ENCODE results near the gene CAMTA1. TPM values are rescaled to one million over a fixed set of nuclear protein-coding genes. Genes with fewer than 3 reads are reported as not detected.

CAMTA1 gene
- total RNA-seq, 2 experiments from 2014 or later = 43.9 to 73.3 TPM

GRCh38 chr1:7247158-7247557, 461.9 kb downstream of the CAMTA1 start:
- BruUV-seq (replicated peaks) = no TSS peak
- Histone ChIP-seq H3K79me2 (ENCODE audit: insufficient read depth, low read depth, low read length) (no peaks in the 10 kb centered on the region), H4K20me1 (ENCODE audit: insufficient read depth, low read length) (no peaks in the 10 kb centered on the region), H2AFZ (ENCODE audit: low read length) (no peak overlapping the region), H3K9me2 (ENCODE audit: insufficient read depth, low read length) (no peaks in the 10 kb centered on the region), H3K4me1 (ENCODE audit: insufficient read depth, low read length, poor library complexity, severe bottlenecking) (no peaks in the 10 kb centered on the region), H3K9me3 (ENCODE audit: low read length) (no peaks in the 10 kb centered on the region), H3K36me3 (ENCODE audit: insufficient read depth, low read length) (no peaks in the 10 kb centered on the region), H3K27ac (ENCODE audit: low read depth, low read length, poor library complexity, severe bottlenecking) (no peak overlapping the region), H3K4me3 (ENCODE audit: low read depth, low read length, poor library complexity, severe bottlenecking) (no peak overlapping the region), H3K4me2 (ENCODE audit: low read length) (no peak overlapping the region)
- TF ChIP-seq EZH2phosphoT487 (IDR thresholded peaks at IDR 0.05; ENCODE audit: borderline replicate concordance, low read depth, low read length) = no peak
- CTCF ChIA-PET (ENCODE audit: unreplicated experiment) = no interaction called here
- DNase-seq (ENCODE audit: low spot score) = no peak
- intact Hi-C loops (cut with micrococcal nuclease; ENCODE audit: unreplicated experiment) = no loop called here
- POLR2A ChIA-PET = no interaction called here

- H3K9me3 ChIP-seq (ENCODE audit: low read length) = no peaks in the 10 kb centered on the region
- no peaks in the 10 kb centered on the region for H3K79me2 ChIP-seq (ENCODE audit: insufficient read depth, low read depth, low read length)
- TF ChIP-seq EZH2phosphoT487 (IDR thresholded peaks at IDR 0.05; ENCODE audit: borderline replicate concordance, low read depth, low read length) = no peak
- no peak for TF ChIP-seq CTCF (conservative IDR thresholded peaks at IDR 0.05; ENCODE audit: low read length)
- H3K36me3 ChIP-seq (ENCODE audit: insufficient read depth, low read length) = no peaks in the 10 kb centered on the region
- intact Hi-C loops (cut with micrococcal nuclease; ENCODE audit: unreplicated experiment) = no loop called here
- no peak overlapping the region for H3K27ac ChIP-seq (ENCODE audit: low read depth, low read length, poor library complexity, severe bottlenecking)
- no peak overlapping the region for H2AFZ ChIP-seq (ENCODE audit: low read length)
- ChIA-PET CTCF (ENCODE audit: unreplicated experiment) (no interaction called here), POLR2A (no interaction called here)
- H3K4me1 ChIP-seq (ENCODE audit: insufficient read depth, low read length, poor library complexity, severe bottlenecking) = no peaks in the 10 kb centered on the region
- no TSS peak for BruUV-seq (replicated peaks)
- no peak overlapping the region for H3K4me3 ChIP-seq (ENCODE audit: low read depth, low read length, poor library complexity, severe bottlenecking)
- no peaks in the 10 kb centered on the region for H3K9me2 ChIP-seq (ENCODE audit: insufficient read depth, low read length)
- DNase-seq (ENCODE audit: low spot score) = no peak
- no peak overlapping the region for H3K4me2 ChIP-seq (ENCODE audit: low read length)
- H4K20me1 ChIP-seq (ENCODE audit: insufficient read depth, low read length) = no peaks in the 10 kb centered on the region
Observed at GRCh38 chr1:7247791-7248548, 462.7 kb downstream of the CAMTA1 start.

DNA sequence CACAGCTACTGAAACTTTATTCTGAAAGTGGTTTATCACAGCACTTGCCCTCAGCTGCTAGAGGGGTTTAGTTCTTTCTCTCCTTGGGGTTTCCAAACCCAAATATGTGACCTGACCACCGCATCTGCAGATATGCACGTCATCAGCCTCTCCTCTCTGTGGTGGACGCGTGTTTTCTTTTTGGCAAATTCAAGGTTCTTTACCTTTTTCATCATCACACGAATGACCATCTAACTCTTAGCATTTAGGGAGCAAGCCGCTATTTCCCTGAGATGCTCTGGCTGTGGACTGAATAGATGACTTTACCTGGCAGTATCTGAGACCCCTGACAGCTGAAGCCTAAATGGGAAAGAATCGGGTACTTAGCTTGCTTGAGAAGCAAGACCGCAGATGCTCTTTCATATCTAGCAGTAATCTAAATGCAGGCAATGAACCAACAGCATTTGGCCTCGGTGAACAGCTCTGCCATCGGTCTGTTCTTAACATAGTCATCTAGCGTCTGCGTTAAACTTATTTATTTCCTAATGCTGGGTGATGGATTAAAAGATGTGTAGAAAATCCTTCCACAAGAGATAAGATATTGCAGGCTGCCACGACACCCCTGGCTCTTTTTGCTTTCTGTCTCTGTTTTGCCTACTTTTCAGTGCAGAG, 463.4 kb downstream of the CAMTA1 start:
- ChIA-PET POLR2A (no interaction called here), CTCF (ENCODE audit: unreplicated experiment) (no interaction called here)

More for the DNA sequence above, 463.4 kb downstream of the CAMTA1 start:
- Histone ChIP-seq H3K4me2 (ENCODE audit: low read length) (no peak overlapping the region), H3K27ac (ENCODE audit: low read depth, low read length, poor library complexity, severe bottlenecking) (no peak overlapping the region), H3K4me3 (ENCODE audit: low read depth, low read length, poor library complexity, severe bottlenecking) (no peak overlapping the region), H3K4me1 (ENCODE audit: insufficient read depth, low read length, poor library complexity, severe bottlenecking) (no peaks in the 10 kb centered on the region), H2AFZ (ENCODE audit: low read length) (no peak overlapping the region), H3K36me3 (ENCODE audit: insufficient read depth, low read length) (no peaks in the 10 kb centered on the region), H3K79me2 (ENCODE audit: insufficient read depth, low read depth, low read length) (no peaks in the 10 kb centered on the region), H3K9me2 (ENCODE audit: insufficient read depth, low read length) (no peaks in the 10 kb centered on the region), H3K9me3 (ENCODE audit: low read length) (no peaks in the 10 kb centered on the region), H4K20me1 (ENCODE audit: insufficient read depth, low read length) (no peaks in the 10 kb centered on the region)
- no TSS peak for BruUV-seq (replicated peaks)
- TF ChIP-seq CTCF (conservative IDR thresholded peaks at IDR 0.05; ENCODE audit: low read length) = no peak
- intact Hi-C loops (cut with micrococcal nuclease; ENCODE audit: unreplicated experiment) = no loop called here
- no peak for DNase-seq (ENCODE audit: low spot score)
